Lower lobe of right lung (tissue), 2 donors: ENCODE results near the gene STBD1. TPM values are rescaled to one million over a fixed set of nuclear protein-coding genes. Genes with fewer than 3 reads are reported as not detected.
A peak's percentile ranks its signal among the peaks of the same experiment; 100 is the strongest.
"Not testable (repeated sequence)": the region's sequence is repeated elsewhere in the genome, so short reads cannot be mapped to it uniquely, and the experiment has no call there.

Experiments
- ATAC-seq, 2 donors: fragments of 200-7000 bp; cut with Tn5 transposase; one replicate each; pipeline ENCODE4 v1.9.1; 2020 to 2022; ENCODE audit warnings: mild to moderate bottlenecking in 2 of 2, moderate library complexity in 2 of 2
- DNase-seq: peaks from one replicate; pipeline ENCODE4 v3.0.0-alpha.2; 2020
- H3K27ac ChIP-seq: fragments of 200-600 bp; one replicate; pipeline ENCODE4 v1.8.0; 2022
- H3K27me3 ChIP-seq: fragments of 200-600 bp; one replicate; pipeline ENCODE4 v1.8.0; 2022; ENCODE audit warnings: low read depth
- H3K36me3 ChIP-seq: fragments of 200-600 bp; one replicate; pipeline ENCODE4 v1.8.0; 2022; ENCODE audit warnings: mild to moderate bottlenecking
- H3K4me1 ChIP-seq: fragments of 200-600 bp; one replicate; pipeline ENCODE4 v1.8.0; 2022
- H3K4me3 ChIP-seq: fragments of 200-600 bp; one replicate; pipeline ENCODE4 v1.8.0; 2022; ENCODE audit warnings: mild to moderate bottlenecking
- H3K9me3 ChIP-seq: fragments of 200-600 bp; one replicate; pipeline ENCODE4 v1.8.0; 2022
- intact Hi-C: fragments of 100-400 bp; cut with DNase I; formaldehyde crosslinking; loops from one replicate; pipeline ENCODE4 v1.11.0; 2022
- total RNA-seq: library from RNA; stranded (reverse); fragmentation: NEBNext Ultra II Directional; extraction: Animal tissue kit (Norgen Biotek cat#: 25700); gene quantifications from one replicate; pipeline ENCODE4 v1.2.1, GENCODE V29; 2021
- TF ChIP-seq, protein P1 (sequence below): fragments of 200-600 bp; IDR thresholded peaks from one replicate; pipeline ENCODE4 v1.8.0; 2022; ENCODE audit warnings: antibody characterized with exemption, mild to moderate bottlenecking
- donor health status: DM: no; HTN: yes; CAD: no; lungs with severe emphysema.

STBD1 gene
- total RNA-seq, 1 donor from 2014 or later = 5.5 TPM

DNA sequence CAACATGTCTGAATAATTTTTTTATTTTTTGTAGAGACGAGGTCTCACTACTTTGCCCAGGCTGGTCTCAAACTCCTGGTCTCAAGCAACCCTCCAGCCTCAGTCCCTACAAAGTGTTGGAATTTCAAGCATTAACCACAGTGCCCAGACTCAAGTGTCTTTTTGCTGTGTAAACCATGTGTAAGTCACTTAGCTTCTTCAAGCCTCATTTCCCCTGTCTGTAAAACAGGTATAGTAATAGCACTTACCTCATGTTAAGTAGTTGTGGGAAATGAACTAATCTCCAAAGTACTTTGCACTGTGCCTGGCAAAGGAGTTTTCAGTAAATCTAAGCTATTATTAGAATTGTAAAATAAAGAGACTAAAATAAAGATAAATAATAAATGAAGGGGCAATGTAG, 35.7 kb downstream of the STBD1 start:
- Histone ChIP-seq H3K4me3 (no peak overlapping the region), H3K4me1 (no peaks in the 10 kb centered on the region), H3K36me3 (no peaks in the 10 kb centered on the region), H3K27me3 (no peaks in the 10 kb centered on the region), H3K27ac (no peak overlapping the region), H3K9me3 (no peaks in the 10 kb centered on the region)
- intact Hi-C loops = no loop called here
- TF ChIP-seq, protein P1, sequence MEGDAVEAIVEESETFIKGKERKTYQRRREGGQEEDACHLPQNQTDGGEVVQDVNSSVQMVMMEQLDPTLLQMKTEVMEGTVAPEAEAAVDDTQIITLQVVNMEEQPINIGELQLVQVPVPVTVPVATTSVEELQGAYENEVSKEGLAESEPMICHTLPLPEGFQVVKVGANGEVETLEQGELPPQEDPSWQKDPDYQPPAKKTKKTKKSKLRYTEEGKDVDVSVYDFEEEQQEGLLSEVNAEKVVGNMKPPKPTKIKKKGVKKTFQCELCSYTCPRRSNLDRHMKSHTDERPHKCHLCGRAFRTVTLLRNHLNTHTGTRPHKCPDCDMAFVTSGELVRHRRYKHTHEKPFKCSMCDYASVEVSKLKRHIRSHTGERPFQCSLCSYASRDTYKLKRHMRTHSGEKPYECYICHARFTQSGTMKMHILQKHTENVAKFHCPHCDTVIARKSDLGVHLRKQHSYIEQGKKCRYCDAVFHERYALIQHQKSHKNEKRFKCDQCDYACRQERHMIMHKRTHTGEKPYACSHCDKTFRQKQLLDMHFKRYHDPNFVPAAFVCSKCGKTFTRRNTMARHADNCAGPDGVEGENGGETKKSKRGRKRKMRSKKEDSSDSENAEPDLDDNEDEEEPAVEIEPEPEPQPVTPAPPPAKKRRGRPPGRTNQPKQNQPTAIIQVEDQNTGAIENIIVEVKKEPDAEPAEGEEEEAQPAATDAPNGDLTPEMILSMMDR = no peak
- ATAC-seq (peak; percentile 89 to 90), DNase-seq (no peak)

DNA sequence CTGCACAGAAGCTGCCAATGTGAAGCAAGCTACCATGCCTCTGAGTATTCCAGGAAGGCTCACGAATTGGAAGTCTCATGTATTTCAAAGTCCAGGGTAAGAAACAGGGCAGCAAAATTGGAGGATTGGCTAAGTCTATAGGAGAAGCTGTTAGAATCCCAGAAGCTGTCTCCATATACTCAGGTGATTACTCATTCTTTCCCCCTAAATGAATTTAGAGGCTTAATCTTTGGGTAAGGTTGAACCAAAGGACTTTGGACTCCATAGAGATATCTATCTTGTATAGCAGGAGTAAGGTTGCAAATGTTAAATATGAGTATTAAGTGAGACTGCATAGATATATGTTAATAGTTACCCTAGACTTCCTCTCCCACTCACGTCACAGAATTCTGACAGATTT, 36.3 kb downstream of the STBD1 start:
- intact Hi-C loops = no loop called here
- Histone ChIP-seq H3K9me3 (peaks cover 5% of the 10 kb centered on the region), H3K4me1 (no peaks in the 10 kb centered on the region), H3K4me3 (no peak overlapping the region), H3K27me3 (no peaks in the 10 kb centered on the region), H3K27ac (no peak overlapping the region), H3K36me3 (no peaks in the 10 kb centered on the region)
- DNase-seq = no peak
- TF ChIP-seq, protein P1 = no peak
- ATAC-seq = peak in 1 of 2 donors; percentile 59

DNA sequence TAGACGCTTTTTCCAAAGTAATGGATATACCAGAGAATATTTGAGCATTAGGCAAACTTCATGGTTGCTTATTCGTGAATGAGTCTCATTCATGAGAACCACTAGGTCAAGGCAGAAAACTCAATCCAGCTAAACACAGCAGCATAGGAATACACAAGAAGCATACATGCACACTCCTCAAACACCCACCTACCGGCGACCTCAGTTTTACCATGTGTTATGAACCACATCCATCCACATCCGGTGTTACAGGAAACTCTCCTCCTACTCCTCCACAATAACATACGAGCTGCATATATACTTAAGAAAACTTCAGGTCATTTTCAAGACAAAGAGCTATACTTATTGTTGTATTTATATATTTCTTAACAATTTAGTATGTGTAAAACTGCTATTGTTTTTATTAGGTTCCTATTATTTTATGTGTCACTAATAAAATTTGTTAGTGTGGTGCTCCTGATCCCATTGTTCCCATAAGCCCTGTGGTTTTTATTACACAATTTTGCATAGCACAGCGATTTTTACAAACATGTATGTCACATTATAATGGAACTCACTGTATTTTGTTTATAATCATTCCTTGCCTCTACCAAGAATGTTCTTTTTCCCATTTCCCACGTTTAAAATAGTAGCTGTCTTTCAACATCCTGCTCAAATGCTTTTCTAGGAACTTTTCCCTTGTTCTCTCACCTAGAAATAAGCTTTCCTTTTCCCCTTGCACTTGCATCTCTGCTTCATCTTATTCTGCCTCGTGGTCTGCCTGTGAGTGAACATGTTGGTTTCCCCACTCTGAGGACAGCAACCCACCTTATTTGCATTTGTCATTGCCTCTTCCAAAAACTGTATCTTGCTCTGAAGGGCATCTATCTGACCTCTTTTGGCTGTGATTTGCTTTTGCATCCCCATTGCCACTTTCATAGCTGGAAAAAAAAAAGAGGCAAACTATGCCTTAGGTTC, 48.3 kb downstream of the STBD1 start:
- no peak for ATAC-seq

DNA sequence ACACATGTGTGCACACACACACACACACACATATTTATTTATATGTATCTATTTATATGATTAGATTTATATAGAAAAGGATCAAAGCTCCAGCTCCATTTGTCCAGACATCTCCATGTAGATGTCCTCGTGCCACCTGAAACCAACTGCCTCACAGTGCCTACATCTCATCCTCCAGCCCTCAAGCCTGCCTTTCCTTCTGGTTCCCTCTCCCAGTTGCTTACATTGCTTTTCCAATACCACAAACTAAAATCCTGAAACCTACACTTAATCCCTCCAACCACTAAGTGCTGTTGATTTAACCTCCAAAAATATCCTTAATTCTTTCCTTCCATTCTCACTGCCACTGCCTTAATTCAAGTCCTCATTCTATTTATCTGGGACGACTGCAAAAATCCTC, 51.4 kb downstream of the STBD1 start:
- Histone ChIP-seq H3K27ac (no peak overlapping the region), H3K4me3 (no peak overlapping the region), H3K9me3 (peaks cover 8% of the 10 kb centered on the region), H3K27me3 (no peaks in the 10 kb centered on the region), H3K4me1 (no peaks in the 10 kb centered on the region), H3K36me3 (no peaks in the 10 kb centered on the region)
- DNase-seq (no peak), ATAC-seq (no peak)
- intact Hi-C loops = no loop called here
- TF ChIP-seq, protein P1 = no peak

More for the DNA sequence above, 48.3 kb downstream of the STBD1 start:
- no peaks in the 10 kb centered on the region for H3K4me1 ChIP-seq
- no peak overlapping the region for H3K4me3 ChIP-seq
- H3K36me3 ChIP-seq = no peaks in the 10 kb centered on the region
- TF ChIP-seq, protein P1 = no peak
- no peak overlapping the region for H3K27ac ChIP-seq
- H3K9me3 ChIP-seq = peaks cover under 1% of the 10 kb centered on the region
- H3K27me3 ChIP-seq = no peaks in the 10 kb centered on the region
- DNase-seq = no peak
- intact Hi-C loops = no loop called here

DNA sequence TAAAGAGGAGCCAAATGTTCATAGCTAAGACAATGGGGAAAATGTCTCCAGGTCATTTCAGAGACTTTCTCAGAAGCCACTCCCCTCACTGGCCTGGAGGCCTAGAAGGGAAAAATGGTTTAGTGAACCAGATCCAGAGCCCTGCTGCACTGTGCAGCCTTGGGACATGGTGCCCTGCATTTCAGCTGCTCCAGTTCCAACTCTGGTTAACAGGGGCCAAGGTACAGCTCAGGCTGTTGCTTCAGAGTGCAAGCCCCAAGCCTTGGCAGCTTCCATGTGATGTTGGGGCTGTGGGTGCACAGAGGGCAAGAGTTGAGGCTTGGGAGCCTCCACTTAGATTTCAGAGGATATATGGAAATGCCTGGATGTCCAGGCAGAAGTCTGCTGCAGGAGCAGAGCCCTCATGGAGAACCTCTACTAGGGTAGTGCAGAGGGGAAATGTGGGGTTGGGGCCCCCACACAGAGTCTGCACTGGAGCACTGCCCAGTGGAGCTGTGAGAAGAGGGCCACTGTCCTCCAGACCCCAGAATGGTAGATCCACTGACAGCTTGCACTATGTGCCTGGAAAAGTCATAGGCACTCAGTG, 53.4 kb downstream of the STBD1 start:
- ATAC-seq, H3K4me3 ChIP-seq, intact Hi-C loops, H3K36me3 ChIP-seq, H3K9me3 ChIP-seq, H3K27ac ChIP-seq, DNase-seq, H3K4me1 ChIP-seq, H3K27me3 ChIP-seq: not testable (repeated sequence)

Other genes starting within 250 kb of the STBD1 start
- gene ART3, start 232.0 kb upstream of the STBD1 start, total RNA-seq = not detected
- 34.5 TPM for gene NUP54, start 158.3 kb upstream of the STBD1 start, total RNA-seq
- gene SCARB2, start 92.9 kb upstream of the STBD1 start, total RNA-seq = 166 TPM
- 6.4 TPM for gene FAM47E, start 55.0 kb upstream of the STBD1 start, total RNA-seq
- gene CCDC158, start 114.4 kb downstream of the STBD1 start, total RNA-seq = 0.74 TPM
- gene SHROOM3, start 128.5 kb downstream of the STBD1 start, total RNA-seq = 62.0 TPM